Left cardiac atrium (tissue), 4 donors: ENCODE measurements around the gene CERS3. TPM values are rescaled to one million over a fixed set of nuclear protein-coding genes. Genes with fewer than 3 reads are reported as not detected.
"Not testable (repeated sequence)": the region's sequence is repeated elsewhere in the genome, so short reads cannot be mapped to it uniquely, and the experiment has no call there.

ENCODE experiments used
- ATAC-seq, 2 donors: fragments of 200-7000 bp; cut with Tn5 transposase; one replicate each; pipeline ENCODE4 v1.9.1; 2020; ENCODE audit warnings: mild to moderate bottlenecking in 2 of 2, moderate library complexity in 2 of 2
- DNase-seq: peaks from one replicate; pipeline ENCODE4 v3.0.0-alpha.2; 2020
- intact Hi-C, 2 donors: fragments of 100-400 bp; cut with DNase I; formaldehyde crosslinking; loops; one replicate each; pipeline versions ENCODE4 v1.14.1 to v1.15.1; 2022 to 2023
- total RNA-seq, 2 donors: library from RNA; stranded (reverse); fragmentation: NEBNext Ultra II Directional; extraction: Animal tissue kit (Norgen Biotek cat#: 25700); gene quantifications; one replicate each; pipeline ENCODE4 v1.2.1, GENCODE V29; 2021
- donor health status: DM: no; HTN: yes; CAD: no.
- donor health status: DM: no; HTN: yes; CAD: no; lungs with severe emphysema.
- donor health status: DM: yes; HTN: yes; CAD: no.
- donor health status: Dilated cardiomyopathy.

The CERS3 gene
- total RNA-seq, 2 donors from 2014 or later: 0.18 TPM; not detected in 1

GRCh38 chr15:100483370-100483769 lies 45.4 kb downstream of the CERS3 start:
- intact Hi-C loops: no loop called here
- DNase-seq: no peak
- peak in 1 of 2 donors; percentile 68 for ATAC-seq

- ATAC-seq: no peak
- DNase-seq: no peak
- intact Hi-C loops: no loop called here
Observed at GRCh38 chr15:100476805-100477204, 51.9 kb downstream of the CERS3 start.

GRCh38 chr15:100472736-100473135 lies 56.0 kb downstream of the CERS3 start:
- DNase-seq: no peak
- intact Hi-C loops: no loop called here
- no peak for ATAC-seq

GRCh38 chr15:100471933-100472332 lies 56.8 kb downstream of the CERS3 start:
- ATAC-seq: no peak
- DNase-seq: no peak
- intact Hi-C loops: no loop called here

GRCh38 chr15:100468285-100468684 lies 60.5 kb downstream of the CERS3 start:
- ATAC-seq: peak; percentile 30 to 80
- intact Hi-C loops: no loop called here
- peak; percentile 30 for DNase-seq

- DNase-seq (no peak), ATAC-seq (no peak)
- intact Hi-C loops: no loop called here
Observed at GRCh38 chr15:100466073-100466472, 62.7 kb downstream of the CERS3 start.

- intact Hi-C loops: no loop called here
- ATAC-seq (no peak), DNase-seq (no peak)
Observed at GRCh38 chr15:100464888-100465287, 63.9 kb downstream of the CERS3 start.

- DNase-seq (no peak), ATAC-seq (no peak)
- intact Hi-C loops: no loop called here
Observed at GRCh38 chr15:100464256-100464655, 64.5 kb downstream of the CERS3 start.

GRCh38 chr15:100463515-100463914 lies 65.2 kb downstream of the CERS3 start:
- intact Hi-C loops: no loop called here
- no peak for ATAC-seq

GRCh38 chr15:100461049-100461448 lies 67.7 kb downstream of the CERS3 start:
- intact Hi-C loops: no loop called here
- DNase-seq: no peak

More at GRCh38 chr15:100463515-100463914, 65.2 kb downstream of the CERS3 start:
- no peak for DNase-seq

GRCh38 chr15:100457201-100457600 lies 71.5 kb downstream of the CERS3 start:
- no peak for ATAC-seq
- intact Hi-C loops: no loop called here
- no peak for DNase-seq

More at GRCh38 chr15:100461049-100461448, 67.7 kb downstream of the CERS3 start:
- no peak for ATAC-seq

GRCh38 chr15:100454148-100454547 lies 74.6 kb downstream of the CERS3 start:
- no peak for DNase-seq
- ATAC-seq: no peak
- intact Hi-C loops: no loop called here

GRCh38 chr15:100448481-100448880 lies 80.3 kb downstream of the CERS3 start:
- ATAC-seq: no peak
- no peak for DNase-seq
- intact Hi-C loops: no loop called here

- ATAC-seq, DNase-seq, intact Hi-C loops: not testable (repeated sequence)
Observed at GRCh38 chr15:100441063-100441462, 87.7 kb downstream of the CERS3 start.

- no peak for ATAC-seq
- no peak for DNase-seq
- intact Hi-C loops: no loop called here
Observed at GRCh38 chr15:100439514-100439913, 89.2 kb downstream of the CERS3 start.

- peak in 1 of 2 donors; percentile 87 for ATAC-seq
- intact Hi-C loops: no loop called here
- peak; percentile 82 for DNase-seq
Observed at GRCh38 chr15:100438570-100438969, 90.2 kb downstream of the CERS3 start.

GRCh38 chr15:100437261-100437660 lies 91.5 kb downstream of the CERS3 start:
- DNase-seq (no peak), ATAC-seq (no peak)
- intact Hi-C loops: no loop called here

GRCh38 chr15:100434561-100434960 lies 94.2 kb downstream of the CERS3 start:
- intact Hi-C loops: no loop called here
- ATAC-seq: no peak
- no peak for DNase-seq

- intact Hi-C loops: no loop called here
- no peak for DNase-seq
Observed at GRCh38 chr15:100434038-100434437, 94.7 kb downstream of the CERS3 start.

GRCh38 chr15:100433304-100433703 lies 95.4 kb downstream of the CERS3 start:
- no peak for DNase-seq
- intact Hi-C loops: no loop called here
- no peak for ATAC-seq

More at GRCh38 chr15:100434038-100434437, 94.7 kb downstream of the CERS3 start:
- ATAC-seq: no peak

GRCh38 chr15:100430411-100430810 lies 98.3 kb downstream of the CERS3 start:
- DNase-seq: no peak
- intact Hi-C loops: no loop called here
- no peak for ATAC-seq
